GM12891 (cell line): ENCODE data around the gene CYP3A5.

ENCODE experiments used
- PAX5 ChIP-seq: IDR thresholded peaks from 2 replicates; pipeline ENCODE4 v1.6.1; 2011; ENCODE audit warnings: low read length, moderate library complexity, mild to moderate bottlenecking; ENCODE audit not compliant: insufficient read depth, severe bottlenecking
- POLR2A ChIP-seq: IDR thresholded peaks from 2 replicates; pipeline ENCODE4 v1.6.1; 2011; ENCODE audit warnings: low read depth, low read length, control low read depth
- POLR2AphosphoS5 ChIP-seq: IDR thresholded peaks from 2 replicates; pipeline ENCODE4 v1.6.1; 2011; ENCODE audit warnings: low read depth, low read length, control low read depth
- POU2F2 ChIP-seq: IDR thresholded peaks from 2 replicates; pipeline ENCODE4 v1.6.1; 2011; ENCODE audit warnings: low read depth, mild to moderate bottlenecking, control low read depth, low read length, moderate library complexity
- SPI1 ChIP-seq: IDR thresholded peaks from 2 replicates; pipeline ENCODE4 v1.6.1; 2011; ENCODE audit warnings: low read depth, low read length, control low read depth
- TAF1 ChIP-seq: IDR thresholded peaks from 2 replicates; pipeline ENCODE4 v1.6.1; 2011; ENCODE audit warnings: low read depth, low read length, control low read depth

DNA sequence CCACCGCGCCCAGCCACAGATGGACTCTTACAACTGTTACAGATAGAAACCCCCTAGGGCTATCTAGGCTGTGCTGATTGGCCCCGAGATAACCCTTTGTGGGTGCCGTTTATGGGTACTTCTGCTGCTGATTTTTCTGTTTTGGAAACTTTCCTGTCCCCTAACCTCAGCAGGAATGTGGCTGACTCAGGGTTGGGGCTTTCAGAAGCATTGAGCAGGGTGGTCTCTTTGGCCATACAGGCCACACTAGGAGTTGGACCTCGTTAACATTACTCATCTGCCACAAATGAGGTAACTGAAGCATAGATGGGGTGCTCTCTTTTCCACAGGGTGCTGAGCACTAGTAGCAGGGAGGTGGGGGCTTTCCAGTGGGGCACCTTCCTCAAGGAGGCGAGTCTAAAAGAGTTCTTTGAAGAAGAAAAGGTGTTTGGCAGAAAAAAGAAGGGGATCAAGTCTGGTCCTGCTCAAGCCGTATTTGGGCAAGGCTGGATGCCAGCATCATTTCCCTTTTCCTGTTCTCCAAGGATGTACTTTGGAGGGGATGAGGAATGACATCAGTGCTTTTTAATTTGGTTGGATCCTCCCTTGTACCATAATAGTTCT lies 56.6 kb downstream of the CYP3A5 start:
- TF ChIP-seq POU2F2, result no peak
- TF ChIP-seq POLR2A, result no peak
- no peak for TF ChIP-seq POLR2AphosphoS5
- no peak for TF ChIP-seq SPI1
- no peak for TF ChIP-seq TAF1
- TF ChIP-seq PAX5, result no peak
